ENCODE measurements around the gene SPATA2L.
"Not testable (repeated sequence)": the region's sequence is repeated elsewhere in the genome, so short reads cannot be mapped to it uniquely, and the experiment has no call there.

SPATA2L gene

GRCh38 chr16:89689142-89689541 lies 12.4 kb downstream of the SPATA2L start:
- DNase-seq: no peak

GRCh38 chr16:89688395-89688794 lies 13.1 kb downstream of the SPATA2L start:
- DNase-seq: no peak

- no peak for DNase-seq
Measured at GRCh38 chr16:89687092-89687940, 14.2 kb downstream of the SPATA2L start.

- peak; percentile 77 to 96 (median 89) for DNase-seq
Measured at GRCh38 chr16:89686520-89687091, 14.9 kb downstream of the SPATA2L start, which contains the start of gene CDK10. CDK10 (plus strand) TSS chr16:89686689; CDS start chr16:89686711, 22 bp downstream.

GRCh38 chr16:89685916-89686315 lies 15.6 kb downstream of the SPATA2L start:
- DNase-seq: no peak

GRCh38 chr16:89678258-89678657 lies 23.2 kb downstream of the SPATA2L start:
- no peak for DNase-seq

GRCh38 chr16:89672177-89672941 lies 29.1 kb downstream of the SPATA2L start:
- no peak for DNase-seq

GRCh38 chr16:89671565-89671964 lies 29.9 kb downstream of the SPATA2L start:
- not testable (repeated sequence) for DNase-seq

GRCh38 chr16:89670496-89671431 lies 30.7 kb downstream of the SPATA2L start:
- no peak for DNase-seq

- DNase-seq: no peak
Measured at GRCh38 chr16:89669755-89670154, 31.8 kb downstream of the SPATA2L start.

GRCh38 chr16:89668790-89669158 lies 32.7 kb downstream of the SPATA2L start:
- DNase-seq: no peak

GRCh38 chr16:89667633-89668032 lies 33.9 kb downstream of the SPATA2L start:
- DNase-seq: no peak

- not testable (repeated sequence) for DNase-seq
Measured at GRCh38 chr16:89667000-89667399, 34.5 kb downstream of the SPATA2L start.

GRCh38 chr16:89664238-89664637 lies 37.3 kb downstream of the SPATA2L start:
- not testable (repeated sequence) for DNase-seq

- DNase-seq: no peak
Measured at GRCh38 chr16:89661215-89661614, 40.3 kb downstream of the SPATA2L start.

GRCh38 chr16:89660146-89660545 lies 41.4 kb downstream of the SPATA2L start:
- DNase-seq: no peak

GRCh38 chr16:89658221-89658879 lies 43.2 kb downstream of the SPATA2L start:
- no peak for DNase-seq

GRCh38 chr16:89657442-89658220 lies 43.9 kb downstream of the SPATA2L start, which contains the start of the genes CHMP1A and SPATA33:
CHMP1A (minus strand) TSS chr16:89657708; CDS start chr16:89657588, 120 bp downstream.
SPATA33 (plus strand) TSS chr16:89657836; CDS start chr16:89657912, 76 bp downstream.
- DNase-seq: peak; percentile 83 to 94 (median 90)

- DNase-seq: no peak
Measured at GRCh38 chr16:89656435-89657121, 44.9 kb downstream of the SPATA2L start.

- DNase-seq: no peak
Measured at GRCh38 chr16:89655062-89655643, 46.4 kb downstream of the SPATA2L start.

Measured in stimulated activated naive CD4-positive, alpha-beta T cell (primary cell).